Measurements from ENCODE around the gene FANCC. TPM values are rescaled to one million over a fixed set of nuclear protein-coding genes. Genes with fewer than 3 reads are reported as not detected.
A peak's percentile ranks its signal among the peaks of the same experiment; 100 is the strongest.

The FANCC gene
- total RNA-seq, 1 donor: 15.9 TPM

GRCh38 chr9:95067057-95067456 is 250.5 kb downstream of the FANCC start:
- no peak overlapping the region for H3K4me3 ChIP-seq (ENCODE audit: low read depth, low read length)
- no peak for DNase-seq (ENCODE audit: low read depth)
- TF ChIP-seq CTCF (IDR thresholded peaks at IDR 0.05; ENCODE audit: insufficient read depth, low read length): no peak

- H3K4me3 ChIP-seq (ENCODE audit: low read depth, low read length): no peak overlapping the region
- DNase-seq (ENCODE audit: low read depth): peak; percentile 48
- TF ChIP-seq CTCF (IDR thresholded peaks at IDR 0.05; ENCODE audit: insufficient read depth, low read length): no peak
Observed at GRCh38 chr9:95065224-95065623, 252.3 kb downstream of the FANCC start.

- no peak for TF ChIP-seq CTCF (IDR thresholded peaks at IDR 0.05; ENCODE audit: insufficient read depth, low read length)
- DNase-seq (ENCODE audit: low read depth): no peak
Observed at GRCh38 chr9:95063300-95063699, 254.2 kb downstream of the FANCC start.

GRCh38 chr9:95062596-95063065 is 254.9 kb downstream of the FANCC start:
- DNase-seq (ENCODE audit: low read depth): no peak
- no peak overlapping the region for H3K4me3 ChIP-seq (ENCODE audit: low read depth, low read length)
- TF ChIP-seq CTCF (IDR thresholded peaks at IDR 0.05; ENCODE audit: insufficient read depth, low read length): no peak

More at GRCh38 chr9:95063300-95063699, 254.2 kb downstream of the FANCC start:
- no peak overlapping the region for H3K4me3 ChIP-seq (ENCODE audit: low read depth, low read length)

GRCh38 chr9:95061916-95062595 is 255.5 kb downstream of the FANCC start:
- H3K4me3 ChIP-seq (ENCODE audit: low read depth, low read length): no peak overlapping the region
- TF ChIP-seq CTCF (IDR thresholded peaks at IDR 0.05; ENCODE audit: insufficient read depth, low read length): no peak
- no peak for DNase-seq (ENCODE audit: low read depth)

GRCh38 chr9:95060916-95061315 is 256.6 kb downstream of the FANCC start:
- no peak for DNase-seq (ENCODE audit: low read depth)
- H3K4me3 ChIP-seq (ENCODE audit: low read depth, low read length): no peak overlapping the region
- TF ChIP-seq CTCF (IDR thresholded peaks at IDR 0.05; ENCODE audit: insufficient read depth, low read length): no peak

GRCh38 chr9:95060234-95060633 is 257.3 kb downstream of the FANCC start:
- no peak overlapping the region for H3K4me3 ChIP-seq (ENCODE audit: low read depth, low read length)
- no peak for DNase-seq (ENCODE audit: low read depth)

More at GRCh38 chr9:95060234-95060633, 257.3 kb downstream of the FANCC start:
- TF ChIP-seq CTCF (IDR thresholded peaks at IDR 0.05; ENCODE audit: insufficient read depth, low read length): no peak
